H9 (cell line): ENCODE results near the gene MESP1. TPM values are rescaled to one million over a fixed set of nuclear protein-coding genes. Genes with fewer than 3 reads are reported as not detected.

Experiments used
- DNase-seq: peaks from one replicate; pipeline ENCODE4 v3.0.0-alpha.2; 2017
- H2AFZ ChIP-seq: one replicate; pipeline ENCODE4 v1.6.1; 2013; ENCODE audit warnings: mild to moderate bottlenecking, low read length, control low read depth, moderate library complexity
- H2AK5ac ChIP-seq: 2 replicates; pipeline ENCODE4 v1.6.1; 2013; ENCODE audit warnings: low read length, control low read depth, mixed read lengths; ENCODE audit not compliant: insufficient read length
- H2BK120ac ChIP-seq: one replicate; pipeline ENCODE4 v1.6.1; 2013; ENCODE audit warnings: low read depth, mild to moderate bottlenecking, low read length, control low read depth, inconsistent platforms; ENCODE audit not compliant: poor library complexity, severe bottlenecking
- H2BK12ac ChIP-seq: 2 replicates; pipeline ENCODE4 v1.6.1; 2013; ENCODE audit warnings: low read length, control low read depth, mixed read lengths, low read depth; ENCODE audit not compliant: insufficient read length
- H2BK15ac ChIP-seq: 2 replicates; pipeline ENCODE4 v1.6.1; 2013; ENCODE audit warnings: low read depth, low read length, control low read depth
- H2BK20ac ChIP-seq: one replicate; pipeline ENCODE4 v1.6.1; 2013; ENCODE audit warnings: low read depth, mild to moderate bottlenecking, low read length, control low read depth, inconsistent platforms; ENCODE audit not compliant: poor library complexity, severe bottlenecking
- H2BK5ac ChIP-seq: 2 replicates; pipeline ENCODE4 v1.6.1; 2013; ENCODE audit warnings: low read length, control low read depth, mixed read lengths; ENCODE audit not compliant: insufficient read length
- H3K14ac ChIP-seq: 2 replicates; pipeline ENCODE4 v1.6.1; 2013; ENCODE audit warnings: low read length, control low read depth; ENCODE audit not compliant: insufficient read depth
- H3K18ac ChIP-seq: 2 replicates; pipeline ENCODE4 v1.6.1; 2013; ENCODE audit warnings: low read depth, mild to moderate bottlenecking, mixed read lengths, low read length, control low read depth; ENCODE audit not compliant: insufficient read length
- H3K23ac ChIP-seq: 2 replicates; pipeline ENCODE4 v1.6.1; 2013; ENCODE audit warnings: low read length, control low read depth, mixed read lengths, low read depth; ENCODE audit not compliant: insufficient read length
- H3K23me2 ChIP-seq: 2 replicates; pipeline ENCODE4 v1.6.1; 2013; ENCODE audit warnings: low read depth, mild to moderate bottlenecking, mixed read lengths, low read length, control low read depth; ENCODE audit not compliant: insufficient read length, poor library complexity, severe bottlenecking
- H3K27ac ChIP-seq: 2 replicates; pipeline ENCODE4 v1.5.1; 2013; ENCODE audit warnings: low read length, control low read depth, mixed read lengths, low read depth; ENCODE audit not compliant: insufficient read length
- H3K27me3 ChIP-seq: 2 replicates; pipeline ENCODE4 v1.6.1; 2013; ENCODE audit warnings: low read length, control low read depth, inconsistent platforms; ENCODE audit not compliant: insufficient read depth
- H3K4ac ChIP-seq: 2 replicates; pipeline ENCODE4 v1.6.1; 2013; ENCODE audit warnings: low read depth, mild to moderate bottlenecking, control low read depth, inconsistent platforms, low read length, moderate library complexity
- H3K4me1 ChIP-seq: 2 replicates; pipeline ENCODE4 v1.6.1; 2013; ENCODE audit warnings: low read length, control low read depth, inconsistent platforms; ENCODE audit not compliant: insufficient read depth
- H3K4me2 ChIP-seq: 2 replicates; pipeline ENCODE4 v1.6.1; 2013; ENCODE audit warnings: low read length, control low read depth, mixed read lengths; ENCODE audit not compliant: insufficient read length, insufficient read depth
- H3K56ac ChIP-seq: 2 replicates; pipeline ENCODE4 v1.6.1; 2013; ENCODE audit warnings: low read depth, mild to moderate bottlenecking, mixed read lengths, low read length, control low read depth; ENCODE audit not compliant: insufficient read length
- H3K79me1 ChIP-seq: 2 replicates; pipeline ENCODE4 v1.6.1; 2013; ENCODE audit warnings: low read depth, mild to moderate bottlenecking, moderate library complexity, low read length, control low read depth, inconsistent platforms; ENCODE audit not compliant: insufficient read depth, poor library complexity, severe bottlenecking
- H3K79me2 ChIP-seq: 2 replicates; pipeline ENCODE4 v1.6.1; 2013; ENCODE audit warnings: low read length, control low read depth, inconsistent platforms; ENCODE audit not compliant: insufficient read depth
- H3K9ac ChIP-seq: 2 replicates; pipeline ENCODE4 v1.6.1; 2013; ENCODE audit warnings: low read length, control low read depth, mixed read lengths; ENCODE audit not compliant: insufficient read length; ENCODE audit errors: extremely low read depth
- H3K9me3 ChIP-seq: one replicate; pipeline ENCODE4 v1.6.1; 2013; ENCODE audit warnings: low read depth, low read length, inconsistent platforms; ENCODE audit not compliant: control insufficient read depth
- H3T11ph ChIP-seq: one replicate; pipeline ENCODE4 v1.6.1; 2013; ENCODE audit warnings: mild to moderate bottlenecking, low read length, control low read depth, inconsistent platforms
- H4K20me1 ChIP-seq: one replicate; pipeline ENCODE4 v1.6.1; 2013; ENCODE audit not compliant: control insufficient read depth, insufficient read length, insufficient read depth
- H4K5ac ChIP-seq: 2 replicates; pipeline ENCODE4 v1.6.1; 2013; ENCODE audit warnings: low read depth, mild to moderate bottlenecking, mixed read lengths, low read length, control low read depth; ENCODE audit not compliant: insufficient read length
- H4K8ac ChIP-seq: replicated peaks from 2 replicates; pipeline ENCODE4 v1.6.1; 2013; ENCODE audit warnings: low read length, control low read depth, mixed read lengths, low read depth; ENCODE audit not compliant: insufficient read length
- H4K91ac ChIP-seq: 2 replicates; pipeline ENCODE4 v1.6.1; 2013; ENCODE audit warnings: low read depth, mild to moderate bottlenecking, moderate library complexity, mixed read lengths, low read length, control low read depth; ENCODE audit not compliant: insufficient read length
- H3K27ac Mint-ChIP-seq, 3 experiments: 2 replicates in 2 of 3; 3 replicates in 1 of 3; pipeline ENCODE4 v1.8.0; 2020 to 2021; ENCODE audit warnings: mixed read lengths in 3 of 3, mild to moderate bottlenecking in 1 of 3, moderate library complexity in 1 of 3
- H3K27me3 Mint-ChIP-seq: 2 replicates; pipeline ENCODE4 v1.8.0; 2021; ENCODE audit warnings: low read depth, mild to moderate bottlenecking, moderate library complexity, mixed read lengths
- H3K36me3 Mint-ChIP-seq, 3 experiments: 2 replicates in 2 of 3; 3 replicates in 1 of 3; pipeline ENCODE4 v1.8.0; 2020 to 2021; ENCODE audit warnings: low read depth in 3 of 3, mixed read lengths in 3 of 3; ENCODE audit not compliant: insufficient read depth in 1 of 3
- H3K4me1 Mint-ChIP-seq, 2 experiments: 2 replicates each; pipeline ENCODE4 v1.8.0; 2020; ENCODE audit warnings: mixed read lengths in 2 of 2
- H3K4me3 Mint-ChIP-seq, 2 experiments: 2 replicates in 1 of 2; 3 replicates in 1 of 2; pipeline ENCODE4 v1.8.0; 2020 to 2021; ENCODE audit warnings: mild to moderate bottlenecking in 2 of 2, mixed read lengths in 2 of 2, moderate library complexity in 1 of 2
- H3K9me3 Mint-ChIP-seq, 2 experiments: 2 replicates in 1 of 2; 3 replicates in 1 of 2; pipeline ENCODE4 v1.8.0; 2020; ENCODE audit warnings: mild to moderate bottlenecking in 2 of 2, mixed read lengths in 2 of 2, moderate library complexity in 1 of 2
- CTCF ChIP-seq: fragments of 200-600 bp; sonication (generic); conservative IDR thresholded peaks from 3 replicates; pipeline ENCODE4 v1.8.0; 2021; ENCODE audit warnings: antibody characterized with exemption, mild to moderate bottlenecking
- WGBS: extraction: QIAGEN DNeasy Blood & Tissue Kit; methylation state at CpG from one replicate; pipeline ENCODE4 v1.1.7; 2013; ENCODE audit warnings: missing lambda C conversion rate, low lambda C conversion rate, mixed read lengths; ENCODE audit not compliant: insufficient read length; ENCODE audit errors: extremely low coverage; 5-methylcytosine and 5-hydroxymethylcytosine counted together
- total RNA-seq: library from RNA; stranded (reverse); gene quantifications from 2 replicates; pipeline ENCODE4 v1.2.1, GENCODE V29; 2021

Gene MESP1
- total RNA-seq, 1 experiment from 2014 or later = not detected

GRCh38 chr15:89743594-89743993 lies 7.5 kb downstream of the MESP1 start:
- no peak for DNase-seq
- peaks cover 8% of the 10 kb centered on the region for H3K23me2 ChIP-seq
- peaks cover 17% of the 10 kb centered on the region for H3K27me3 ChIP-seq
- no peak overlapping the region for H3K4me2 ChIP-seq
- H3T11ph ChIP-seq = no peak overlapping the region
- no peak overlapping the region for H2BK5ac ChIP-seq
- no peak overlapping the region for H3K27ac Mint-ChIP-seq
- no peaks in the 10 kb centered on the region for H3K9me3 ChIP-seq
- no peak overlapping the region for H3K4me3 Mint-ChIP-seq
- no peak for TF ChIP-seq CTCF
- no peak overlapping the region for H3K27ac ChIP-seq
- H2AFZ ChIP-seq = no peak overlapping the region
- H3K79me1 ChIP-seq = no peaks in the 10 kb centered on the region
- H2AK5ac ChIP-seq = no peak overlapping the region
- no peaks in the 10 kb centered on the region for H3K36me3 Mint-ChIP-seq
- no peak overlapping the region for H3K23ac ChIP-seq
- H4K5ac ChIP-seq = no peak overlapping the region
- no peak overlapping the region for H4K8ac ChIP-seq
- no peaks in the 10 kb centered on the region for H3K9me3 Mint-ChIP-seq
- peaks cover 23% of the 10 kb centered on the region for H3K27me3 Mint-ChIP-seq
- H2BK12ac ChIP-seq = no peak overlapping the region
- no peak overlapping the region for H4K91ac ChIP-seq
- H2BK120ac ChIP-seq = no peak overlapping the region
- no peaks in the 10 kb centered on the region; the same call in 1 of the 2 replicates for H3K4me1 ChIP-seq
- H3K56ac ChIP-seq = no peak overlapping the region
- WGBS = no CpG with 5 or more reads among the region's 8 CpGs
- no peaks in the 10 kb centered on the region for H3K79me2 ChIP-seq
- no peak overlapping the region for H3K9ac ChIP-seq
- H3K4me1 Mint-ChIP-seq = peaks cover 11 to 13% of the 10 kb centered on the region in 2 experiments
- H3K14ac ChIP-seq = no peak overlapping the region
- H3K4ac ChIP-seq = no peak overlapping the region
- H2BK20ac ChIP-seq = no peak overlapping the region
- H2BK15ac ChIP-seq = no peak overlapping the region
- H3K18ac ChIP-seq = no peak overlapping the region
- H4K20me1 ChIP-seq = no peaks in the 10 kb centered on the region
